HG02798 (cell line): ENCODE data around the gene TMEM256.
"Not testable (repeated sequence)": the region's sequence is repeated elsewhere in the genome, so short reads cannot be mapped to it uniquely, and the experiment has no call there.

ENCODE experiments used
- ATAC-seq: cut with Tn5 transposase; IDR thresholded peaks from one replicate; pipeline ENCODE4 v1.9.1; 2021; ENCODE audit warnings: mild to moderate bottlenecking; ENCODE audit not compliant: unreplicated experiment, poor library complexity

TMEM256 gene

DNA sequence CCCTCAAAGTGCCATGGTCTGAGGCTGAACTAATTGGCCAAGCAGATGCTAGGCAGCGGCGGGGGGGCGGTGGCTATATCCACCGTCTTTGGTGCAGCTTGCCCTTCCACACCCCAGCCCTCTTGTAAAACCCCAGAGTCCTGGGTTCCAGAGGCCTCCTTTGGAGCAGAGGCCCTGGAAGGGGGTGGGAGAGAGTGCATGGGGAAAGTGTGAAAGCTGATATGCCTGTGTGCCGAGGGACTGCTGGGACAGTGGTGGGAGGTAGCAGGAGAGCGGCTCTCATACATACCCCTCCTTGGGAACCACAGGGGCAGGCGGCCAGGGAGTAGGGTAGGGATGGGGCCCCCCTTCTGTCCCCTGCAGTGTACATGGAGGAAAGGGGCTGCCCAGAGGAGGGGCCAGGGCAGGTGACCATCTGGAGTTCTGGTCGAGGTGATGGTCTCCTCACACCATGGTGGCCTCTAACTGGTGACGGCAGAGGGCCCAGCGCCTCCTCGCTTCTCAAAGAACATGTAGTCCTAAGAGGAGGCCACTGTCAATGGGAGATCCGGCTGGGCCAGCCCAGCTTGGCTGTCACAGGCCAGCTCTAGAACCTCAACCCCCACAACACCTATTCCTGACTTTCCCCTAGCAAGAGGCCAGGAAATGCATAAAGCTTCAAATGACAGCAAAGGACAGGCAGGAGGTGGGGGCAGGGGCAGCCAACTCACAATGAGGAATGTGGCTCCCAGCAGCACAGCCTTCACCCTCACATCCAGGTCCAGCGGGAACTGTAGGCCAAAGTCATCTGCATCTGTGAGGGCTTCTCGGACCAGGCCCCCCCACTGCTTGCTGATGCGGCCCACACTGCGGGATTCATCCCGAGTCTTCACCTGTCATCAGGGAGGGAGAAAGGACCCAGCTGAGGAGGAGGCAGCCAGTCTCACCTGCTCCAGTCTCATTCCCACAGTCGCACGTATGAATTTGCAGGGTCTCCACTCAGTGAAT, 13.7 kb downstream of the TMEM256 start:
- ATAC-seq = no peak

DNA sequence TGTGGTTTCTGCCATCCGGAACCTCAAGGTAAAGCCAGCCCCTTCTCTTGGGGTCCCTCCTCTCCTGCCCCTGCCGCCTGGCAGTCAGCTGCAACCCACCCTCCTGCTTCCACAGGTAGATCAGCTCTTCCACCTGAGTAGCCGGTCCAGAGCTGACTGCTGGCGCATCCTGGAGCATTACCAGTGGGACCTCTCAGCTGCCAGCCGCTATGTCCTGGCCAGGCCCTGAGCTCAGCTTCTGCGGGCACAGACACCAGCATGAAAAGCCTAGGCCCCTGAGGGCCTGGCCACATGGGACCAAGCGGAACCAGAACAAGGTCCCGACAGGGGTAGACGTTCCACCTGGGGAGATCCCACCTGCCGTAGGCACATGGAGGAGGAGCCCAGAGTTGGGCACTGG, 15.0 kb downstream of the TMEM256 start:
- no peak for ATAC-seq

DNA sequence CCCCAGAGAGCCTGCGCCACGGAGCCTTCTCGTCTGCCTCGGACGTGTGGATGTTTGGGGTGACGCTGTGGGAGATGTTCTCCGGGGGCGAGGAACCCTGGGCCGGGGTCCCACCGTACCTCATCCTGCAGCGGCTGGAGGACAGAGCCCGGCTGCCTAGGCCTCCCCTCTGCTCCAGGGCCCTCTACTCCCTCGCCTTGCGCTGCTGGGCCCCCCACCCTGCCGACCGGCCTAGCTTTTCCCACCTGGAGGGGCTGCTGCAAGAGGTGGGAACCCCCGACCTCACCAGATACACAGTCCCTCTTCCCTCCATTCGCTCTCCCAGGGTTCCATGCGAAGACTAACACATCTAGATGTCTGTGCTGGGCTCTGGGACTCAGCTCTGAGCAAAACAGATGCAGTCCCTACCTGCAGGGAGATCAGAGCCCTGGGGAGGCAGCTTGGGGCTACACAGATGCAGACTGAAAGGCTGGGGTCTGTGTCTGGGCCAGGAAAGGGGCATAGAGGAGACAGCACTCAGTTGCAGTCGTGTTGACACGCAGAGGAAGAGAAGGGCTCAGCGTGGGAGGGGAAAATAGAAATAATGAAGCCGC, 19.3 kb downstream of the TMEM256 start:
- no peak for ATAC-seq

DNA sequence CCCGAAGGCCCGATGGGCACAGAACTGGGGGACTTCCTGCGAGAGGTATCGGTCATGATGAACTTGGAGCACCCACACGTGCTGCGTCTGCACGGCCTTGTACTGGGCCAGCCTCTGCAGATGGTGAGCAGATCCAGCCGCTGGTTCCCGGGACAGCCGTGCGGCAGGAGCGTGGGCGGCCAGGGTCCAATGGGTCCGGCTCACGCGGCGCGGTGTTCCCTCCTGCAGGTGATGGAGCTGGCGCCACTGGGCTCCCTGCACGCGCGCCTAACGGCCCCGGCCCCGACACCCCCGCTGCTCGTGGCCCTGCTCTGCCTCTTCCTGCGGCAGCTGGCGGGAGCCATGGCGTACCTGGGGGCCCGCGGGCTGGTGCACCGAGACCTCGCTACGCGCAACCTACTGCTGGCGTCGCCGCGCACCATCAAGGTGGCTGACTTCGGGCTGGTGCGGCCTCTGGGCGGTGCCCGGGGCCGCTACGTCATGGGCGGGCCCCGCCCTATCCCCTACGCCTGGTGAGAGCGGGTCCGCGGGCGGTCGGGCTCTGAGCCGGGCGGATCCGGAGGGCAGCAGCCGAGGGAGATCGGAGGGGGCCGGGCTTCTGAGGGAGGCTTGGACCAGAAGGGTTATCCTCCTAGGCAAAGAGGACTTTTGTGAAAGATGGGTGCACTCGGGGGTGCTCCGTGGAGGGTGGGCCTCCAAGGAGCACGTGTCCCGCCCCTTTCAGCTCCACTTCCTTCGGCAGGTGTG, 20.0 kb downstream of the TMEM256 start:
- ATAC-seq = peak; percentile 70

DNA sequence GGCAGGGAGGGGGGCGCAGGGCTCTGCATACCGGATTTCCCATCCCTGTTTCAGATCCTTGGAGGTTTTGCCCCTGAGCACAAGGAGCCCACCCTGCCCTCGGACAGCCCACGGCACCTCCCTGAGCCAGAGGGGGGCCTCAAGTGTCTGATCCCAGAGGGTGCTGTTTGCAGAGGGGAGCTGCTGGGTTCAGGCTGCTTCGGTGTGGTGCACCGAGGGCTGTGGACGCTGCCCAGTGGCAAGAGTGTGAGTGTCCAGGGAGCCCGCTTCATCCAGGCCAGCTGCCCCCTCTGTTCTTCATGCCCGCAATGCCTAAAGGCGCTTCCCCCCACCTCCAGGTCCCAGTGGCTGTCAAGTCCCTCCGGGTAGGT, 20.5 kb downstream of the TMEM256 start:
- no peak for ATAC-seq

DNA sequence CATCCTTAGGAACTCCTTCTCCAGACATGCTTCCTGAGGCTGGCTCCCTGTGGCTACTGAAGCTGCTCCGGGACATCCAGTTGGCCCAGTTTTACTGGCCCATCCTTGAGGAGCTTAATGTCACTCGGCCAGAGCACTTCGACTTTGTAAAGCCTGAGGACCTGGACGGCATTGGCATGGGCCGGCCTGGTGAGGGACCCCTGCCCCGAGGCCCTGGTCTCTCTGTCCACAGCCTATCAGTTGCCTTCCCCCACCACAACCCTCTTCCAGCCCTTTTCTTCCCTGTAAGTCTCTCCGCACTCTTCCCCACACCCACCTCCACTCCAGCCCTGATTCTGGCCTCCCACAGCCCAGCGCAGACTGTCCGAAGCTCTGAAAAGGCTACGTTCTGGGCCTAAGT, 21.0 kb downstream of the TMEM256 start:
- no peak for ATAC-seq

DNA sequence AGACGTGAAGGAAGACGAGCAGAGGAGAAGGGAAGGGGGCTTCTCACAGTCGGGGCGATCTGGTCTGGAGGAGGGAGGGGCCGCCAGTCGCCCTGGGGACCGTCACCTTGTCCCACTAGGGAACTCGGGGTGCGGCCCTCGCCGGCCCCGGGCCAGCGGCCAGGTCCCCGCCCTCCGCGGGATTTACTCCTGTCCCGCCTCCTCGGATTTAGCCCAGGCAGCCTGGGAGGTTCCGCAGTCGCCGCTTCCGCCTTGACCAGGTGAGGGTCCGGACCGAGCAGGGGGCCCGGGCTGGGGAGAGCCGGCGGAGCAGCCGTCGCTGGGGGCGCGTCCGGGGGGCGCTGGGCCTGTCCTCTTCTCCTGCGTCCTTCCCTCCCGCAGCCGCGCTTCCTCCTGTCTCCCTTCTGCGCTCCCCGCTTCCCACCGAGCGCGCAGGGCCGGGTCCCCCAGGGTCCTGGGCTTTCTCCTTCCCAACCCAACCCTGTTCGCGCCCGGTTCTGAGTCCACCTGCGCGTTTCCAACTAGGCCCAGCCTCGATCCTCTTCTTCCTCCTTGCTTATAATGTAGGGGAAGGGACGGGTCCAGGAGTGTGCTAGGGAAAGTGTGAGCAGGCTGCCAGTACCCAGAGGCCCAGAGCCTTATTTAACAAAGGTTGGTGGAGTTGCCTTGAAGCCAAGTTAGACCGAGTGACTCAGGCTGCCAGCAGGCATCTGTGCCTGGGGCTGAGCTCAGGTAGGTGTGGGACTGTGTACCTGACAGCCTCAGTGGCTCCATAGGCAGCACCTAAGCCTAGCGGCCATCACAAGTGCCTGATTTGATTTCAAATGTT, 22.8 kb downstream of the TMEM256 start, which contains the start of gene TNK1:
TSS of gene TNK1 (plus strand) at position 235 of the 829 bp plus-strand sequence. CDS start 1,838 bp downstream, outside the sequence.
- no peak for ATAC-seq

DNA sequence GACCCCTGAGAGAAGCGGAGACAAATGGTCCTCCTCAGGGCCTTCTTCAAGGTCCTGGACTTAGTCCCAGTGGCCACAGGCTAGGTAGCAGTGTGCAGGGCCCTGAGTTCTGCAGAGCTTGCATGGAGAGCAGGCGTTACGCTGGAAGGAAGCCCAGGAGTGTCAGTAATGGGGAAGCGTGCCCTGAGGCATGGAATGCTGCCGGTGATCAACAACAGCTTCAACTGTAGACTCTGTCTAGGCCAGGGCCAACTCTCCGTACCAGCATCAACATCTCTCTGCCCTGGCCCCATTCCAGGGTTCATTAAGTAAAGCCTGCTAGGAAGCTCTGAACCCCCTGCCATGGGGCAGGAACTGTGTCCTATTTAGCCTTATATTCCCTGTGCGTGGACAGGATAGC, 23.6 kb downstream of the TMEM256 start:
- ATAC-seq = no peak

DNA sequence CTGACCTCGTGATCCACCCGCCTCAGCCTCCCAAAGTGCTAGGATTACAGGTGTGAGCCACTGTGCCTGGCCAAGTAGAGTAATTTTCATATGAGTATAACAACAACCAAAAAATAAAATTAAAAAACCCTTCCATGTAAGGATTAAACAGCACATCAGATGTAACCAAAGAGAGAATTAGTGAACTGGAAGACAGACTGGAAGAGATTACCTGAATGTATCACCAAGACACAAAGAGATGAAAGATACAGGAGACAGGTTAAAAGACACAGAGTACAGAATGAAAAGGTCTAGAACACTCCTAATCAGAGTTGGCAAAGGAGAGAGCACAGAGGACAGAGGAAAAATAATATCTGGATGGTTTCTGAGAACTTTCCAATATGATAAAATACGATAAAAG, 24.8 kb downstream of the TMEM256 start:
- no peak for ATAC-seq

DNA sequence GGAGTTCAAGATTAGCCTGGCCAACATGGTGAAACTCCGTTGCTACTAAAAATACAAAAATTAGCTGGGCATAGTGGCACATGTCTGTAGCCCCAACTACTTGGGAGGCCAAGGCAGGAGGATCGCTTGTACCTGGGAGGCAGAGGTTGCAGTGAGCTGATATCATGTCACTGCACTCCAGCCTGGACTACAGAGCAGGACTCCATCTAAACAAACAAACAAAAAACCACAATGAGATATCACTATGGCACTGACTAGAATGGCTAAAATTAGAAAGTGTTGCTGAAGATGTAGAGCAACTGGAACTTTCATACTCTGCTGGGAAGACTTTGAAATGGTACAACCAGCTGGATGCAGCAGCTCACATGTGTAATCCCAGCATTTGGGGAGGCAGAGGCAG, 29.5 kb downstream of the TMEM256 start:
- no peak for ATAC-seq

DNA sequence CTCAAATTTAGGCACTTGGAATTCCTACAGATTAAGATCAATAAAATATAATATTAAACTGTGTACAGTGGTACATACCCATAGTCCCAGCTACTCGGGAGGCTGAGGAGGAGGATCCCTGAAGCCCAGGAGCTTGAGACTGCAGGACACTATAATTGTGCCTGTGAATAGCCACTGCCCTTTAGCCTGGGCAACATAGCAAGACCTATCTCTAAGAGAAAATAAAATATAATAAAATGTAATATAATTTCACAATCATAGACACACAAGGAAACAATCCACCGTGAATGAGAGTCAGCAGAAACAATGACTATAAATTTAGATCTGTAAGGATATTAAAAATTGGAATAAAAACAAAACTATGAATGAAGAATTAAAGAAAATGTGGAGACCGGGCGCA, 33.0 kb downstream of the TMEM256 start:
- ATAC-seq = no peak

DNA sequence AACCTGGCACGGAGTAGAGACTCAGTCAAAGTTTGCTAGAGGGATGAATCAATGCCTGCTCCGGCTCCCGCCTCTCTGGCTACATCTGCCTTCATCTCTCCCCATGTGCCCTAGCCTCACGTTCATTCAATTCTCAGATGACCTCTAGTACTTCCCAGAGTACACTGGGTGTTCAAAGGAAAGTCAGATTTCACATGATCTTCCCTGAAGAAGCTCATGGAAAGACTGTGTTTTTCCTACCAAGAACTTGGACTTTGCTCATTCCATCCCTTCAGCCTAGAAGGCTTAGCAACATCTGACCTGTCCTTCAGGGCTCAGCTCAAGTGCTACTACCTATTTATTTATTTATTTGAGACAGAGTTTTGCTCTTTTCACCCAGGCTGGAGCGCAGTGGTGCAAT, 34.1 kb downstream of the TMEM256 start:
- no peak for ATAC-seq

DNA sequence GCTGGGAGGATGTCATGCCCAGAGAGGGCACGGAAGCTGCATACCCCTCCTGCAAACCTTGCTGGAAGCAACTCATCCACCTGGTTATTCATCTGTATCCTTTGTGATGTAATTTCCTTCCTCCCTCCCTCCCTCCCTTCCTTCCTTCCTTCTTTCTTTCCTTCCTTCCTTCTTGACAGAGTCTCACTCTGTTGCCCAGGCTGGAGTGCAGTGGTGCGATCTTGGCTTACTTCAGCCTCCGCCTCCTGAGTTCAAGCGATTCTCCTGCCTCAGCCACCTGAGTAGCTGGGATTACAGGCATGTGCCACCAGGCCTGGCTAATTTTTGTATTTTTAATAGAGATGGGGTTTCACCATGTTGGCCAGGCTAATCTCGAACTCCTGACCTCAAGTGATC, 35.3 kb downstream of the TMEM256 start:
- not testable (repeated sequence) for ATAC-seq

DNA sequence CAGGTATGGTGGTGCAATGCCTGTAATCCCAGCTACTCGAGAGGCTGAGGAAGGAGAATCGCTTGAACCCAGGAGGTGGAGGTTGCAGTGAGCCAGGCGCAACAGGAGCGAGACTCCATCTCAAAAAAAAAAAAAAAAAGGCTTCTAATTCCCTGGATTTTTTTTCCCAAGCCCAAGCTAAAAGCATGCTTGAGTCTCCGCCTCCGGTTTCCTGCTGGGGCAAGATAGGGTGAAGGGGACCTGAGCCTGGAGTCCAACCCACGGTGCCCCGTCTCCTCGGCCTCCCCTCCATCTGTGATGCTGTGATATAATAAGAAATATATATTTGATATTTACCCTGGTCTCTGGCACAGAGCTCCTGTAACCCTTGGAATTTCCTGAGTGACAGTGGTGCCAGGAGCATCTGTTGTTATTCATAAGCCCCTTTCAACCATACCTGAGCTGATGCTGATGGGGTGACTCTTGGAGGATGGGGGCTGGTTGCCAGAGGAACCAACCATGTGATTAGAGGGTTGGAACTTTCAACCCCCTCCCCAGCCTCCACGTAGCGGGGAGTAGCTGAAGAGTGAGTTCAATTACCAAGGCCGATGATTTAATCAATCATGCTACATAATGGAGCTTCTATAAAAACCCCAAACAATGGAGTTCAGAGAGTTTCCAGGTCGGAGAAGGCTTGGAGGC, 35.8 kb downstream of the TMEM256 start:
- no peak for ATAC-seq

DNA sequence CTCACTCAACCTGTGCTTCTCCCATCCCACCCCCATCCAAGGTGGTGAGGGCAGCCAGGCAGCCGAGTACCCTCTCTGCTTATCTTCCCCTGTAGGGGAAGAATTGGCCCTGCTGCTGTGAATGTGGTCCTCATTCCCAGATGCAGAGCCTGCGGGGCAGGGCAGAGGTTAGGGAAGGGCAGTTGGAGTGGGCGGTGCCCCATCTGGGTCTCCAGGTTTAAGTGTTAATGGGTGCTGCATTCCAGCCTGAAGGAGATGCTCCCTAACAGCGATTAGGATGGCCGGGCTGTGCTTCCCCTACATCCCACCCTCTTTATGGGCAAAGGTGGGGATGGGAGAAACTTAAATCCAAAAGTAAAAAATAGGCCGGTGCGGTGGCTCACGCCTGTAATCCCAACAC, 36.8 kb downstream of the TMEM256 start:
- ATAC-seq = no peak

DNA sequence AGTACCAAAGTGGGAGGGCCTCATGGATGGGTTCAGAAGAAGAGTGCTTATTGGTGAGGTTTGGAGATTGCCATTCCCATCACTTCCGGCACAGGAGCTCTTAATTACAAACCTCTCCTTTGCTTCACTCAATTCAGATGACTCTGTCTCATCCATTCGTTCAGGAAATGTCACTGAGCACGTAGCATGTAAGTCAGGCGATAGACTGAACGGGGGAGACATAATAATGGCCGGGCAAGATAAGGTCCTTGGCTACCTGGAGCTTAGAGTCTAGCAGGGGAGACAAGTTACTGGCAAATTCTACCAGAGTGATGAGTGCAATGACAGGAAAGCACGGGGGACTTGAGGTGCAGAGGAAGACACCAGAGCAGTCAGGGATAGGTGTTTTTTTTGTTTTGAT, 37.9 kb downstream of the TMEM256 start:
- not testable (repeated sequence) for ATAC-seq

DNA sequence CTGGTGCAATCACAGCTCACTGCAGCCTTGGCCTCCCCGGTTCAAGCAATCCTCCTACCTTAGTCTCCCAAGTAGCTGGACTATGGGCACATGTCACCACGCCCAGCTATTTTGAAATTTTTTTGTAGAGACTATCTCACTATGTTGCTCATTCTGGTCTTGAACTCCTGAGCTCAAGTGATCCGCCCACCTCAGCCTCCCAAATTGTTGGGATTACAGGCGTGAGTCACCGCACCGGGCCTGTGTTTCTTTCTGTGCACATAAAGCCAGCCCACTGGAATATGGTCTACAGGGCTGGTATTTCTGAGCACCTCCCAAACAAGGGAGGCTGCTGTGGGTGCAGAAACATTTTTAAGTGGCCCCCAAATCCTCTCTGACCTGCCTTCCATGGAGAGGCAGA, 40.6 kb downstream of the TMEM256 start:
- no peak for ATAC-seq

DNA sequence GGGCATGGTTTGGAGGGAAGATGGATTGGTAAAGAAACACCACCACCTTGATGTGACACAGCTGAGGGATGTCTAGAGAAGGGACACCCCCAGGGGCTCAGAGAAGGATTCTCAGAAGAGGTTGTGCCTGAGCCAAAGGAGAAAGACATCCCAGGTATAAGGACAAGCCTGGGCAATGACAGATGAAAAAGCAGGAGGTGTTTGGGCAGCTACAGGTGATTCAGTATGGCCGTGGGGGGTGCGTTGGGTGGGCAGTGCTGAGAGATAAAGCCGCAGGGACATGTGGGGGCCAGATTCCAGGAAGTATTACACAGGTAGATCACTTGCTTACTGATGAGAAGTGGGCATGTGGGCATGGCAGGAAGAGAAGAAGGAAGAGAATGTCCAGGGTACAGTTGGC, 42.0 kb downstream of the TMEM256 start:
- no peak for ATAC-seq

DNA sequence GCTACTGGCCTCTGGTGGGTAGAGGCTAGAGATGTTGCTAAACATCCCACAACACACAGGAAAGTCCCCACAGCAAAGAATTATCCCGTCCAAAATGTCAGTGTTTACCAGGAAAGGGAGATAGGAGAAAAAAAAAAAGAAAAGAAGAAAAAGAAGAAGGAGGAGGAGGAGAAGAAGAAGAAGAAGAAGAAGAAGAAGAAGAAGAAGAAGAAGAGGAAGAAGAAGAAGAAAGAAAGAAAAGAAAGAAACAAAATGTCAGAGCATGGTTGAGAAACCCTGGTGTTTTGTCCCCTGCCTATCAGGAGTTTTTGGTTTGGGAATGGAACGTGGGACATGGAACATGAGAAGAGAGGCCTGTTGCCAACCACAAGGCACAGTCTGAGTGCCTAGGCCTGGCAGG, 46.5 kb downstream of the TMEM256 start:
- ATAC-seq = no peak

DNA sequence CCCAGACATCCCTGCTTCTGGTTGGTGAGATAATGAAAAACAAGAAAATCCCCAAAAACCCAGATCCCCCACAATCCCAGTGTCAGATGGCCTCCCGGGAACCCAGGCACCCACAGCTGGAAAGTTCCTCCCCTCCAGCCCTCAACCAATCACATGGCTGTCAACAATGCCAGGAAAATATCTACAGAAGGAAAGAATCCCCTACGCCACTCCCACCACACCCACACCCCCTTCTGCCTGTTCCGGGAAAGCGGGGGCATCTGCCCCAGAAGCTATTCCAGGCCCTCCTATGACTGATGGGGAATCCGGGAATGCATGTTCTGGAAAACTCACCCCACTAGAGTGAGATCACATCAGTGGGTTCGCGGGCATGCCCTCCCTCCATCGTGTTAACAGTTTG, 47.1 kb downstream of the TMEM256 start:
- no peak for ATAC-seq
